Measurements from ENCODE around the gene TBC1D20. TPM values are rescaled to one million over a fixed set of nuclear protein-coding genes. Genes with fewer than 3 reads are reported as not detected.

TBC1D20 gene
- total RNA-seq, 1 experiment from 2014 or later: 34.6 TPM

DNA sequence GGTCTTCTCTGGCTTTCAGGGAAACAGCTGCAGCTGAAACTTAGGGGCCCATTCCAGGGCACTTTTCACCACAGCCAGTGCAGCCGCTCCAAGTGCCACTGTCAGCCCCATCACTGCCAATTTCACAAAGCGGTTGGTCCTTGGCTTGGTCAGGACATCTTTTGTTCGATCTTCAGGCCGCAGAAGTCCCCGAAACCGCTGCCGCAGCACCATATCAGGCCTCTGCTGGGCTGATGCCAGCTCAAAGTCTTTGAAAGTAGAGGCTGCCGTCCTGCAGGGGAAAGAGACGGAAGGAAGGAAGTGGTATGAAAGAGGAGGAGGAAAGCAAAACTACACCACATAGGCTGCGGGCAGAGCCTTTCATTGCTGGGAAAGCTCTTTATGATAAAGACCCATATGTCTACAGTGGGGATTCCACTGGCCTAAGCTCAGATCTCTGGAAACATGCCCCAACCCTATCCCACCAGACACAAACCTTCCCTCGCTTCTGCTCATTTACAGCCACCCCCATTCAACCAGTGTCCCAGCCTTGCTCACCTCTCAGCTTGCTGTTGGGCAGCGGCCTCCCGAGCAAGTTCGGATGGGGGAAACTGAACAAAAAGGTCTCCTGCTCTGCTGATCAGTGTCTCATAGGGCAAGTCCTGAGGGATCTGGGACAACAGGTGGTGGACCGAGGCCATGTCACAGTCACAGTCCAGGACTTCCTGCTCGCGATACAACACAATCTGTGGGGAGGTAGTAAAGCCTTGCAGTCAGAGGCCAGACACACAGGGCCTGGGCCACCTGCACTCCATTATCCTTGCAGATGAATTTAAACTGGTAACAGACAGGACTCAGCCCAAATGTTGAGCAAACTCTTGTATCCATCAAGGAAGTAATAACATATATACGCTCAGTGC is 23.5 kb downstream of the TBC1D20 start:
- DNase-seq (ENCODE audit: low read depth): peak; percentile 26

DNA sequence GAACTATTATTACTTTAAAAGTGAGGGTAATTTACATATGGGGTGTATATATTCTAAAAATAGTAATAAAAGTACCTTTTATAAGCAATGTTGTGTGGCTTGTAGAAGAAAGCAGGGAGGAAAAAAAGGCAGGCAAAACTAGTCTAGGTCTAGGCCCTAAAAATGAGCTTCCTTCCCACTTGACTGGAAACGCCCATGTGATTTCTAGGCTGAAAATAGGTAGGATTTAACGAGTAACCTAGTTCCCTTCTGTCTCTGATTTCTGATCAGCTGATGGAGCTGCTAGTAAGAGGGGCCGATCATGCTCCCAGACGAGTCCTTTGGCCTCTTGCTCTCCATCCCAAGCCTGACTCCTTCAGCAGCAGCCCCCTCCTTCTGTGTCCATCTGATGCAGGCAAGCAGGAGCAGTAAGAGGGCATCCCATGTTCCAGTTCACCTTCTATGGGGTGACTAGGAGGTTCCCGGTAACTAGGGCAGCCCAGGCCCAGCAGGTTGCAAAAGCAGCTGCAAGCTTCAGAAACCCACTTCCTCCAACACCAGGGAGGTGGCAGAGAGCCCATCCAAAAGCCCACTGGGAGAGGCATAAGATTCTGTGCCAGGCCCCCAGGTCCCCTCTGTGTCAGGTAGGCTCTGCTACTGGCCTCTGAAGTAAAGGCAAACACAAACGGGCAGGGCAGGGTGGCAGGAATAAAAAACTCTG is 24.4 kb downstream of the TBC1D20 start:
- no peak for DNase-seq (ENCODE audit: low read depth)

DNA sequence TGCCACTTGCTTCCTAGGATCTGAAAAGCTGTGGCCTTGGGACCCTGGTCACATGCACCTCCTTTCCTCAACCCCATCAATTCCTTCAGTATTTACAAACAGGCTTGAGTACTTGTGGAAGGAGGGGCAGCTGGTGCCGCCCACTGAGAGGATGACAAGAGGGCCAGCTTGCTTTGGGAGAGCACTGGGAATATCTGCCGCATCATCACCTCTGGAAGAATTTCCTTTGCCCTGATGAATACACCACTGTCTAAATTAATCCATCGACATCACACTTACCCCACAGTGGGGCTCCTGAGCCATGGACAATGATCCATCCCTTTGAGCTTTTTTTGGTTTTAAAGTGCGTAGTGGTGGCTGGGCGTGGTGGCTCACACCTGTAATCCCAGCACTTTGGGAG is 25.9 kb downstream of the TBC1D20 start:
- DNase-seq (ENCODE audit: low read depth): no peak

DNA sequence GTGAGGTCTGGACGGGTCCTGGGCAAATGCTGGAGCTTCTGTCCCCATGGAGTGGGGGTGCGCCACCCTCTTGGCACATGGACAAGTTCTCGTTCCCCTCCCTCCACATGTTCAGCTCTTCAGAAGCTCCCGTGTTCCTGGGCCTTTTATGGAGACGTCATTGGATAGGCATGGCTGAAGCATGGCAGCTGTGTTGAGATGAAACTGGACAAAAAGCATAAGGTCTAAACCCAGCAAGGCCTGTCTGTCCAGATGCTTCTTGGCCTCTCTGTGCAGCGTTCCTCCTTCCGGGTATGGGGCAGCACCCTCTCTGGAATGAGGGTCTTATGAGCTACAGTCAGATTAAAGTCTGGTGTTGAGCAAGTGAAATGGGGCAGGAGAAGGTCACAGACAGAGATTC is 26.8 kb downstream of the TBC1D20 start:
- no peak for DNase-seq (ENCODE audit: low read depth)

DNA sequence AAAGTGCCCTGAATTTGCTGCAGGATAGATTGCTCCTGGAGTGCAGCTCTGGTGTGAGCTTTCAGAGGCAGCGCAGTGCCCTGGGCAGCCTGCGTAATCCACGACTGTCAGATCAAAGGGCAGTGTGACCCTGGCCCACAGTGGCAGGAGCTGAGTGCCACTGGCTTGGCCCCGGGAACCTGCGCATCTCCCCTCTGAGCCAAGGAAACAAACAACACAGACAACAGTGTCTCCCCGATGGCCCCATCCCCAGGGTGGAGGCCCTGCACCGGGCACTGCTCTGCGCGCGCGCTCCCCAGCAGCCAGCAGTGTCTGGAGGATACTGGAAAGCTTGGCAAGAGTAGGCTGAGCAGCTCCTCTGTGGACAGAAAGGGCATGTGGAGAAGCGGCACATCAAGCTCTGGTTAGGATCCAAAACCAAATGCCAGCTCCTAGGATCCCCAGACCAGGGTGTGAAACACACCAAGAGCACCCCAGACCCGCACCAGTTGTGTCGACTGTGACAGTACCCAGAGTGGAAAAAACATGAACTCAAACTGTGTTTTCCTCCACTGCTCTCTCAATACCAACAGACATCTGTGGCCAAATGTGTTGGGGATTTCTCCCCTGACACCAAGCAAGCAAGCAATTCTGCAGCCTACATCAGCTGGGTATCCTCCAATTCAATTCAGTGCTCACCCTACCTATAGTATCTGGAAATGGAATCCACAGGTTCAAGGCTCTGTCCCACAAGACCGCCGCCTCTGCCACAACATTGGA is 27.5 kb downstream of the TBC1D20 start:
- no peak for DNase-seq (ENCODE audit: low read depth)

DNA sequence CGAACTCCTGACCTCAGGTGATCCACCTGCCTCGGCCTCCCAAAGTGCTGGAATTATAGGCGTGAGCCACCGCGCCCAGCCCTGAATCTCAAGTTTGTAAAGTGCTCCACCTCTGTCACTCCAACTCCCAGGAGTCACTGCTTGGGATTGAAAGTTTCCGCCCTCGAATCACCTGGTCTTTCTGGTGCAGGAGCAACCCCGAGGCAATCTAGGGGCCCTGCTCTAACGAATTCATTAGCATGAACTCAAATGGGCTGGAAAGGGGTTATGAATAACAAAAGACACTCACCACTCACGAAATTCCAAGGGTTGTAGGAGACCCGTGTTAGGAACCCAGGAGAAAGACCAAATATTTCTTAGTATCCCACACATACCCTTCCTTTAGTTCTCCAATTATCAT is 28.1 kb downstream of the TBC1D20 start:
- DNase-seq (ENCODE audit: low read depth): no peak

DNA sequence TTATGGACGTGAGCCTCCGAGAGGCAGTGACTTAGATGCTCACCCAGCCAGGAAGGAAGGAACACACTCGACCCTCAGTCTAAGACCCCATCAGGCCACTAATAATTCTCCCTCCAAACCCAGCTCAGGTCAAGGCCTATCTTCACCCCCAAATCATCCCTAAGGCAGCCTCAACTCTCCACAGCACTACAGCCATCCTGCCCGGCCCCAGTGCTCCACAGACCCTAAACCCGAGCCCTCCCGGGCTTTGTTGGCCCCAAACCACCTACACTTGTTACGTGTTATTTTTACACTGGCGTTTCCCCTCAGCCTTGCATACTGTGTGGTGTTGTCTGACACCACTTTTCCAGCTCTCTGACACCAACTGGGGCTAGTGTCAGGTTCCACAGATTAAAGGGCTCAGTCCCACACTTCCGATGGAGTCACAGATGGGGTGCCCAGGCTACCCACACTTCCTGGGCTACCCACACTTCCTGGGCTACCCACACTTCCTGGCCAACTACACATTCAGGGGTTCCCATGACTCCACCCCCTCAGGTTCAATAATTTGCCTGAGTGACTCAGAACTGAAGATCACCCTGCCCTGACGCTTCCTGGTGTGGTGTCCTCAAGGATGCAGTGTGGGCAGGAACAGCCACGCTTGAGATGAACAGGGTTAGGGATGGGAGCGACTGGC is 28.9 kb downstream of the TBC1D20 start:
- DNase-seq (ENCODE audit: low read depth): peak; percentile 30

DNA sequence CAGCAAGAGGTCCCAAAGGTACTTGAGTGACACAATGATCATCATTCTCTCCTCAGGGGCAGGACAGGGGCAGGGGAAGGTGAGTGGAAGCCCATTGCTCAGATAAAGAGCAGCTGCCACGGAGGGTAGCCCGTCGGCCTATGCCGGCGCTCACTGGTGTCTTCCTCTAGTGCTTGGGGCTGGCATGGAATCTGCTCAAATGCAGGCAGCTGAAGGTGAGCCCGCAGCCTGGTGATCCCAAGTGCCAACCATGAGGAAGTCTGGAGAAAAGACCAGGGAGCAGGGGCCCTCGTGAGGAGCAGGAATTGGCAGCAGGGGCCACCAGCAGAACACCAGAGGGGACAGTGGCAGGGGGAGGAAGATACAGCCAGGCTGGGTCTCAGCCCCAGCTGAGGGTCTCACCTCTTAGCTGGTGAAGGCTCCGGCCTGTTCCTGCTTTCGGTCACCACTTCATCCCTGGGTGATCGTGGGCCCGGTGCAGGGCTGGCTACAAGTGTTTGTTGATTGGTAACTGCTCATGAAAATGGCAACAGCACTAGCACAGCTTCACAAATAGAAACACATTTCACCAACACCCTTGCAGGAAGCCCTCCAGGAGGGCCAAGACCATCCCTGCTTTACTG is 29.5 kb downstream of the TBC1D20 start:
- no peak for DNase-seq (ENCODE audit: low read depth)

DNA sequence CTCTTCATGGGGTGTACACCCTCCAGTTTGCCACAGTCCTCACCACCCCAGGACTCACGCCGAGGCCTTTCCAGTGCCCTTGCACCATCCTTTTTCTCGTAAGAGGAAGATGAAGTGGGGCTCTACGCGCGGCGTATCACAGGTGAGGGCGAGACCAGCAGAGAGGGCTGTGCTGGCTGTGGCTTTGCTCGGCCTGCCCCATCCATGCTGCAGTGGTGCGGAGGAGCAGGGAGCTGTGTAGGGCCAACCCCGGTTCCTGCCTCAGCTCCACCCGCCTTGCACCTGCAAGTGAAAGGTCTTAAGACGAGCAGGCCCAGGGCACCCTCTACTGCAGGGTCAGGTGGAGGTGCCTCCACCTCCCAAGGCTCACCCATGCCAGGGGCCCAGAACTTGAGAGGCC is 30.1 kb downstream of the TBC1D20 start:
- no peak for DNase-seq (ENCODE audit: low read depth)

DNA sequence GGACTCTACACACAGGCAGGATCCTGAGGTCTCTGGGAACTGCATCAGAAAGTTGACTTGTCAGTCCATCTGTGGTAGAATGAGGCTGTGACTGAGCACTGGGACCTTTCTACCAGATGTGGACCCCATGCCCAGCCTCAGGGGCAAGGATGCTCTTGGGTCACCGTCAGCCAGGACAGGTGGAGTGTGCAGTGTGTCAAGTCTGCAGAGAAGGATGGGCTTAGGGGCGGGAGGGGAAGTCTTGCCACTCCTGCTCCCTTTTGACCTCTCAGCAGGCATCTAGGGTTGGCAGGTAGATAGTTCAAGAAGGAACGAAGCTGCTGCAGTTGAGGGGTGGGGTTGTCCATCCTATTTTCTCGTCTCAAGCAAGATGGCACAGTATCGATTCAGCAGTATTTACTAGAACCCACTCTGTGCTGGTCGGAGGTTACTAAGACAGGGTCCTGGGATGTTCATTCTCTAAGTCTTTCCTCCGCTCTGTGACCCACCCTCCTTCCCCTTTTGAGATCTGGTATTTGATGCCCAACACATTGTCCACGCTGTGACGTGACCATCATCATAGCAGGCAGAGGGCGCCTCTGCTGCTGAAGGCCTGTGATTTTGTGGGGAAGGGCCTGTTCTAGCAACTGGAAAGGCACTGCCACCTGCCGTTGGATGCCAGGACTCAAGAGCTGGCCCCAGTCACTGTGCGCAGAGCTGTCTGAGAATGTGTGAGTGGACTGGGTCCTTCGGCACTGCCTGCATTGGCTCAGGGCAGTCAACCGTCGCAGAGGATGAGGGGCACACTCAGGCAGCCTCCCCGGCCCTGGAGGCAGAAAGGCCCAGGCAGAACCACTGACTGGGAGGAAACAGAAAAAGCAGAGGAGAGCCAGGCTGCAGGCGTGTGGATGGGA is 31.1 kb downstream of the TBC1D20 start:
- peak; percentile 65 for DNase-seq (ENCODE audit: low read depth)

DNA sequence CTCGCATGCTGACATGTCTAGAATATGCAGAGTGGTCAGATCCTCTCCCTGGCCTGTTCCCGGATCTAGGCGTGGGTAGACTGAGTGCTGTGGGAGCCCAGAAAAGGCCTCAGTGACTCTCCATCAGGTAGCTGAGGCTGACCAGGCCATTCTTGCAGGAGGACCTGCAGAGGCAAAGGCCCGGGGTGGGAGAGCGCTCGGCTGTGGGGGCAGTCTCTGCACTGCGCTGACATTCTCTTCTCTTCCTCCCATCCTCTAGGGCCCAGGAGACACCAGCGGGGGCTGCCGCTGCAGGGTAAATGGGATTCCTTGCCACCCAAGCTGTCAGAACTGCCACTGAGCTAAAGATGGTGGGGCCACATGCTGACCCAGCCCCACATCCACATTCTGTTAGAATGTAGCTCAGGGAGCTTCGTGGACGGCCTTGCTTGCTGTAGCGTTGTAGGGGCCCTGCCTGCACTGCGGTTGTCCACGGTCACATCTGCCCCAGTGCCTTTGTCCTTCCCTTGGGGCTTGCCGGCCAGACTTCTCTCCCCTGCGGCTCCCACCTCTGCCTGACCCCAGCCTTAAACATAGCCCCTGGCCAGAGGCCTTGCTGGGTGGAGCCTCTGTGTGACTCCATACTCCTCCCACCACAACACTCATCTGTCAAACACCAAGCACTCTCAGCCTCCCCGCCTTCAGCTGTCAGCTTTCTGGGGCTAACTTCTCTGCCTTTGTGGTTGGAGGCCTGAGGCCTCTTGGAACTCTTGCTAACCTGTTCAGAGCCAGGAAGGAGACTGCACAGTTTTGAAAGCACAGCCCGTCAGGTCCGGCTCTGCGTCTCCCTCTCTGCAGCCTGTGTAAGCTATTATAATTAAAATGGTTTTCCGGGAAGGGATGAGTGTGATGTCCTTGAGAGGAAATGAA is 32.0 kb downstream of the TBC1D20 start:
- DNase-seq (ENCODE audit: low read depth): no peak

DNA sequence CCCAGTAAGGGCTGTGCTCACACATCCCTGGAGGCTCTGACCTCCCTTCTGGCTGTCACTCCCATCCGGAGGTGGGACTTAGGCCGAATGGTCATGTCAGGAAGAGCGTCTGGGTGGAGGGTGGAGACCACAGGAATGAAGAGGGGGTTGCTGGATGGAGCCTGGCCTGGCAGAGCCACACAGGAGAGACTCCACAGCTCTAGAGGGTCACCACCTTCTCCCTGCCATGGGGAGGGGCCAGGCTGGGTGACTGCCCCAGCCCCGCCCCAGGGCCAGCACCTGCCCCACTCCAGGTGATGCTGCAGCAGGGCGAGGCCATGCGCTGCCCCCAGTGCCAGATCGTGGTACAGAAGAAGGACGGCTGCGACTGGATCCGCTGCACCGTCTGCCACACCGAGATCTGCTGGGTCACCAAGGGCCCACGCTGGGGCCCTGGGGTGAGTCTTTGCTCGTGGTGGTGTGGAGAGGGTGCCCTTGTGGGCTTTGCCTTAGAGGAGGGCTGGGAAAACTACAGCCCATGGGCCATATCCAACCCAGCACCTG is 33.6 kb downstream of the TBC1D20 start:
- no peak for DNase-seq (ENCODE audit: low read depth)

DNA sequence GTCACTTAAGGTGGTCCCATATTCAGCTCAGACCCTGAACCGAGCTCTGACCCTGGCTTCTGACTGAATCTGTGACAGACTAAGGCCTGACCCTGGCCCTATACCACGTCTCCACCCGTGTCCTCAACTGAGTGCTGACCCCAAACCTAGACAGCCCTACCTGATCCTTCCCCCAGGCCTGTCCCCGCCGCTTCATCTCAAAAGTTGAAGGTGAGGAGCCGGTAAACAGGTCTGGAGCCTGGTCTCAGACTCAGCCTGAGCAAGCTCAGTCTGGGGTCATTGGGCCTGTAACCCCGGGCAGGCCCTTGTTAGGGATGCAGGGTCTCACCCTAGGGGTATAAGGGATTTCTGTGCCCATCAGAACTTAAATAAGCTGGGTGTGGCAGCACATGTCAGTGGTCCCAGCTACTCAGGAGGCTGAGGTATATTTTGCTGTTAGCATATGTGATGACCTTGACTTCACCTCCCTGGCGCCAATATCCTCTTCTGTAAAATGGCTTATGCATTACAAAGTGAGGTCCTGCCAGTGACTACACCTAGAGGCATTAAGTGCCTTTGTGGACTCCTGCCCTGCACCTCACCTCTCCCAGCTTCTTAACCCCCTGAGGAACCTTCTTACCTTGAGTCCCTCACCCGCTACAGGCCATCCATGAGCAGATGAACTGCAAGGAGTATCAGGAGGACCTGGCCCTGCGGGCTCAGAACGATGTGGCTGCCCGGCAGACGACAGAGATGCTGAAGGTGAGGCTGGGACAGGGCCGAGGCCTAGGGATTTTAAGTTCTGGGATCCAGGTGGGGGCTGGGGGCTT is 34.3 kb downstream of the TBC1D20 start:
- DNase-seq (ENCODE audit: low read depth): no peak

DNA sequence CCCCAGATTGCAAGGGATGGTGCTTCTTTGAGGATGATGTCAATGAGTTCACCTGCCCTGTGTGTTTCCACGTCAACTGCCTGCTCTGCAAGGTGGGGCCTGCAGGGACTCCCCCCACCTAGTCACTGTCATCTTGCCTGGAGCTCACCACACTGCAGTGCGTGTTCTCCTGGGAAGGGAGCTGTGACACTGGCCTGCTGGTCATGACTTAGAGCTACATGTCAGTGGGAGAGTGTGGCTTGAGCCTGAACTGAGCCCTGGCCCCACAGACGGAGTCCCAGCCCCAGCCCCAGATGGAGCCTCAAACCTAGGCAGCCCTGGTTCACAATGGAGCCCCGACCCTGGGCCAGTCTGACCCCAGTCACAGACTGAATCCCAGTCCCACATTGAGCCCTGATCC is 34.9 kb downstream of the TBC1D20 start:
- no peak for DNase-seq (ENCODE audit: low read depth)

DNA sequence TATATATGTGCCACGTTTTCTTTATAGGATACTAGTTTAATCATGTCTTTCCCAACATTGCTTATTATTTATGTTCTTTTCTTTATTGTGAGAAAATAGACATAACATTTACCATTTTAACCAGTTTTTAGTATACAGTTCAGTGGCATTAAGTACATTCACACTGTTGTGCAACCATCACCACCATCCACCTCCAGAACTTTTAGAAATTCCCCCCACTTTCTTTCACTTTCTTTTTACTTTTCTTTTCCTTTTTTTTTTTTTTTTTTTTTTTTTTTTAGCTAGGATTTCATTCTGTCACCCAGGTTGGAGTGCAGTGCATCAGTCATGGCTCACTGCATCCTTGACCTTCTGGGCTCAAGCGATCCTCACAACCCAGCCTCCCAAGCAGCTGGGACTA is 35.8 kb downstream of the TBC1D20 start:
- DNase-seq (ENCODE audit: low read depth): no peak

DNA sequence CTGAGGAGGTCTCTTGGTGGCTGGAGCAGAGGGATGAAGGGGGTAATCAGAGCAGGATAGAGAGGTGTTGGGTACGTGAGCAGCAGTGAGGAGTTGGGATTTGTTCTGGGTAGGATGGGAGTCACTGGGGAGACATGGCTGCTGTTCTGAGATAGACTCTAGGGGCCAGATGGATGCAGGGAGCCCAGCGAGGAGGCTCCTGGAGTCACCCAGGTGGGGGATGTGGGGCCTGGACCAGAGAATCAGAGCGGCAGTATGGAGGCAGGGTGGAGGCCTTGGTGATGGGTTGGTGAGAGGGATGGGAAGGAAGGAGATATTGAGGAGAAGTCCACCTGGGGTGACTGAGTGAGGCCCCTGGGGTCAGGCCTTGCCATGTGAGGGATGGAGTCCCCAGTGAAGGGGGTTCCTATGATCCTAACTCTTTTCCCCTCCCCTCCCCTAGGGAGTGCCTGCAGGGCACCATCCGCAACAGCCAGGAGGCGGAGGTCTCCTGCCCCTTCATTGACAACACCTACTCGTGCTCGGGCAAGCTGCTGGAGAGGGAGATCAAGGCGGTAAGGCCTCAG is 40.6 kb downstream of the TBC1D20 start:
- DNase-seq (ENCODE audit: low read depth): no peak

DNA sequence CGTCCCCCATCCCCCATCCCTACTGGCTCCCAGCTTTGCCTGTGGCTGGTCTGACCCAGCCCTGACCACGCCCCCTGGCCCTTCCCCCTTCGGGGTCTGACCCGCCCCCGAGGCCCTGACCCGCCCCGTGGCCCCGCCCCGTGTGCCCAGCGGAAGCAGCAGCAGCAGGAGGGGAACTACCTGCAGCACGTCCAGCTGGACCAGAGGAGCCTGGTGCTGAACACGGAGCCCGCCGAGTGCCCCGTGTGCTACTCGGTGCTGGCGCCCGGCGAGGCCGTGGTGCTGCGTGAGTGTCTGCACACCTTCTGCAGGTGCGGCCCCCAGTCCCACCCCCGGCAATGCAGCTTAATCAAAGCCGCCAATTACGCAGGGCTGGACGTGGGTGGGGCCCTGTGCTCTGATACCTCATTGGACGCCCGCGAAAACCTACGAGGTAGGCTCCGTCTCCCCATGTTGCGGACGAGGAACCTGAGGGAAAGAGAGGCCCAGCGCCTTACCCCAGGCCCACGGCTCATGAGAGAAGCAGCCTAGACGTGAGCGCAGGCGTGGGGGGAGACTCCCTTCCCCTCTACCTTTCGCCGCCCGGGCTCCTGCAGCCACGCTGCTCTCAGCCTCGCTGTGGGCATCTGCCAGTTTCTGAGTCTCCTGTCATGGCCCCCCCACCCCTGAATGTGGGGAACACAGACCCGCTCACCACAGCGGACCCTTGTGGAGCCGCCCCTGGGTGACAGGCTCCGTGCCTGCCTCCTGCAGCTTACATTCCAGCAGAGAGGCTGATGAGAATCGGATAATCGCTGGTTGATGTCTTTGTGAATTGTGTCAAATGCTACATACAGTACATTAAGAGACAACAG is 41.4 kb downstream of the TBC1D20 start:
- no peak for DNase-seq (ENCODE audit: low read depth)

All from LHCN-M2 (cell line).